GM19099 (cell line): ENCODE results near the gene ANKRD1.

ENCODE experiments used
- POLR2A ChIP-seq: IDR thresholded peaks from 3 replicates; pipeline ENCODE4 v1.6.1; 2011; ENCODE audit warnings: low read depth; ENCODE audit not compliant: insufficient read length; ENCODE audit errors: extremely low read depth

The ANKRD1 gene

GRCh38 chr10:90923111-90923731 lies 2.3 kb upstream of the ANKRD1 start:
- no peak for TF ChIP-seq POLR2A

- TF ChIP-seq POLR2A = no peak
These were observed 1.0 kb upstream of the ANKRD1 start for GRCh38 chr10:90921906-90922305.

- no peak for TF ChIP-seq POLR2A
These were observed 958 bp downstream of the ANKRD1 start for GRCh38 chr10:90919683-90920574.

GRCh38 chr10:90917968-90918318 lies 2.9 kb downstream of the ANKRD1 start:
- TF ChIP-seq POLR2A = no peak

- TF ChIP-seq POLR2A = no peak
These were observed 3.5 kb downstream of the ANKRD1 start for GRCh38 chr10:90917238-90917967.

GRCh38 chr10:90916392-90917237 lies 4.3 kb downstream of the ANKRD1 start:
- TF ChIP-seq POLR2A = no peak

- no peak for TF ChIP-seq POLR2A
These were observed 5.2 kb downstream of the ANKRD1 start for GRCh38 chr10:90915766-90916075.

- TF ChIP-seq POLR2A = no peak
These were observed 5.7 kb downstream of the ANKRD1 start for GRCh38 chr10:90914992-90915765.

GRCh38 chr10:90913774-90914420 lies 7.0 kb downstream of the ANKRD1 start:
- no peak for TF ChIP-seq POLR2A

GRCh38 chr10:90912854-90913479 lies 7.9 kb downstream of the ANKRD1 start:
- no peak for TF ChIP-seq POLR2A

GRCh38 chr10:90912174-90912573 lies 8.7 kb downstream of the ANKRD1 start:
- no peak for TF ChIP-seq POLR2A

- TF ChIP-seq POLR2A = no peak
These were observed 9.5 kb downstream of the ANKRD1 start for GRCh38 chr10:90911133-90912051.
